MM.1S (cell line): Measurements from ENCODE around the gene SLC4A11.

Experiments used
- DNase-seq: peaks from one replicate; pipeline ENCODE4 v3.0.0-alpha.2; 2015
- H2AFZ ChIP-seq: fragments of 300-600 bp; sonication (generic); 2 replicates; pipeline ENCODE4 v1.6.0; 2016; ENCODE audit warnings: antibody characterized with exemption, low read length
- H3F3A ChIP-seq: fragments of 300-600 bp; sonication (generic); 2 replicates; pipeline ENCODE4 v1.6.1; 2016; ENCODE audit warnings: mild to moderate bottlenecking, antibody characterized with exemption, low read length, moderate library complexity, mixed read lengths; ENCODE audit not compliant: insufficient read depth
- H3K27ac ChIP-seq: fragments of 300-600 bp; sonication (generic); 2 replicates; pipeline ENCODE4 v1.5.1; 2016; ENCODE audit warnings: mild to moderate bottlenecking, low read length
- H3K27me3 ChIP-seq: fragments of 300-600 bp; sonication (generic); replicated peaks from 2 replicates; pipeline ENCODE4 v1.6.0; 2016; ENCODE audit warnings: low read length; ENCODE audit not compliant: insufficient read depth
- H3K36me3 ChIP-seq: fragments of 300-600 bp; sonication (generic); replicated peaks from 2 replicates; pipeline ENCODE4 v1.6.1; 2016; ENCODE audit warnings: mild to moderate bottlenecking, low read length, mixed read lengths; ENCODE audit not compliant: insufficient read depth
- H3K4me1 ChIP-seq: fragments of 300-600 bp; sonication (generic); 2 replicates; pipeline ENCODE4 v1.6.1; 2016; ENCODE audit warnings: low read length, mixed read lengths
- H3K4me2 ChIP-seq: fragments of 300-600 bp; sonication (generic); 2 replicates; pipeline ENCODE4 v1.6.0; 2016; ENCODE audit warnings: low read depth, low read length
- H3K4me3 ChIP-seq: fragments of 300-600 bp; sonication (generic); 2 replicates; pipeline ENCODE4 v1.5.1; 2016; ENCODE audit warnings: low read length, mixed read lengths
- H3K79me2 ChIP-seq: fragments of 300-600 bp; sonication (generic); 2 replicates; pipeline ENCODE4 v1.6.1; 2016; ENCODE audit warnings: mixed run types, low read length, mixed read lengths
- H3K9ac ChIP-seq: fragments of 300-600 bp; sonication (generic); 2 replicates; pipeline ENCODE4 v1.6.1; 2016; ENCODE audit warnings: low read length, mixed read lengths
- H3K9me2 ChIP-seq: fragments of 300-600 bp; sonication (generic); replicated peaks from 2 replicates; pipeline ENCODE4 v1.6.1; 2016; ENCODE audit warnings: mild to moderate bottlenecking, low read length, mixed read lengths; ENCODE audit not compliant: insufficient read depth
- H3K9me3 ChIP-seq: fragments of 300-600 bp; sonication (generic); replicated peaks from 2 replicates; pipeline ENCODE4 v1.6.1; 2016; ENCODE audit warnings: mild to moderate bottlenecking, low read length, mixed read lengths; ENCODE audit not compliant: insufficient read depth
- H4K20me1 ChIP-seq: fragments of 300-600 bp; sonication (generic); 2 replicates; pipeline ENCODE4 v1.6.1; 2016; ENCODE audit warnings: mild to moderate bottlenecking, low read length, moderate library complexity, mixed read lengths; ENCODE audit not compliant: insufficient read depth
- EZH2 ChIP-seq: fragments of 300-600 bp; sonication (generic); optimal IDR thresholded peaks from 2 replicates; pipeline ENCODE3; 2017; ENCODE audit warnings: low read depth, mild to moderate bottlenecking, antibody characterized with exemption, low read length, mixed read lengths
- EZH2phosphoT487 ChIP-seq: fragments of 300-600 bp; sonication (generic); IDR thresholded peaks from 2 replicates; pipeline ENCODE4 v1.6.1; 2018; ENCODE audit warnings: antibody characterized with exemption, low read length
- TF ChIP-seq, protein P1 (sequence below): fragments of 300-600 bp; sonication (generic); IDR thresholded peaks from 2 replicates; pipeline ENCODE4 v1.5.1; 2016; ENCODE audit warnings: antibody characterized with exemption, low read length, mixed read lengths

Gene SLC4A11

DNA sequence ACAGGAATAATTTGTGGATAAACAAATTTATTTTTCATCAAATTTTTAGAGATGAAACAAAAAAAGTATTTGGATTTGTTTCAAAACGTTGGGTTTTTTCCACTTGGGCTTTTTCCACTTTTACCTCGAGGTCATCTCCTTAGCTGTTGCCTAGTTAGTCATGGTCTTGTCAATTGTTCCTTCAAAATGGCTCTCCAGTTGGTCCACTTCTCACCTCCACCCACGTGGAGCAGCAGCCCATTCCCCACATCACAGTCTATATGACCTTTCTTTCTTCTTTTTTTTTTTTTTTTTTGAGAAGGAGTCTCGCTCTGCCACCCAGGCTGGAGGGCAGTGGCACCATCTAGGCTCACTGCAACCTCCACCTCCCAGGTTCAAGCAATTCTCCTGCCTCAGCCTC is 6.7 kb upstream of the SLC4A11 start:
- Histone ChIP-seq H2AFZ (no peak overlapping the region), H3K36me3 (no peaks in the 10 kb centered on the region), H3F3A (no peaks in the 10 kb centered on the region), H4K20me1 (no peaks in the 10 kb centered on the region), H3K4me2 (no peak overlapping the region), H3K27ac (no peak overlapping the region), H3K9me3 (no peaks in the 10 kb centered on the region), H3K9me2 (no peaks in the 10 kb centered on the region), H3K4me3 (no peak overlapping the region), H3K4me1 (no peaks in the 10 kb centered on the region), H3K79me2 (no peaks in the 10 kb centered on the region), H3K9ac (no peak overlapping the region), H3K27me3 (peaks cover 42% of the 10 kb centered on the region)
- TF ChIP-seq EZH2 (no peak), EZH2phosphoT487 (no peak)
- TF ChIP-seq, protein P1, sequence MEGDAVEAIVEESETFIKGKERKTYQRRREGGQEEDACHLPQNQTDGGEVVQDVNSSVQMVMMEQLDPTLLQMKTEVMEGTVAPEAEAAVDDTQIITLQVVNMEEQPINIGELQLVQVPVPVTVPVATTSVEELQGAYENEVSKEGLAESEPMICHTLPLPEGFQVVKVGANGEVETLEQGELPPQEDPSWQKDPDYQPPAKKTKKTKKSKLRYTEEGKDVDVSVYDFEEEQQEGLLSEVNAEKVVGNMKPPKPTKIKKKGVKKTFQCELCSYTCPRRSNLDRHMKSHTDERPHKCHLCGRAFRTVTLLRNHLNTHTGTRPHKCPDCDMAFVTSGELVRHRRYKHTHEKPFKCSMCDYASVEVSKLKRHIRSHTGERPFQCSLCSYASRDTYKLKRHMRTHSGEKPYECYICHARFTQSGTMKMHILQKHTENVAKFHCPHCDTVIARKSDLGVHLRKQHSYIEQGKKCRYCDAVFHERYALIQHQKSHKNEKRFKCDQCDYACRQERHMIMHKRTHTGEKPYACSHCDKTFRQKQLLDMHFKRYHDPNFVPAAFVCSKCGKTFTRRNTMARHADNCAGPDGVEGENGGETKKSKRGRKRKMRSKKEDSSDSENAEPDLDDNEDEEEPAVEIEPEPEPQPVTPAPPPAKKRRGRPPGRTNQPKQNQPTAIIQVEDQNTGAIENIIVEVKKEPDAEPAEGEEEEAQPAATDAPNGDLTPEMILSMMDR = no peak
- DNase-seq = no peak

DNA sequence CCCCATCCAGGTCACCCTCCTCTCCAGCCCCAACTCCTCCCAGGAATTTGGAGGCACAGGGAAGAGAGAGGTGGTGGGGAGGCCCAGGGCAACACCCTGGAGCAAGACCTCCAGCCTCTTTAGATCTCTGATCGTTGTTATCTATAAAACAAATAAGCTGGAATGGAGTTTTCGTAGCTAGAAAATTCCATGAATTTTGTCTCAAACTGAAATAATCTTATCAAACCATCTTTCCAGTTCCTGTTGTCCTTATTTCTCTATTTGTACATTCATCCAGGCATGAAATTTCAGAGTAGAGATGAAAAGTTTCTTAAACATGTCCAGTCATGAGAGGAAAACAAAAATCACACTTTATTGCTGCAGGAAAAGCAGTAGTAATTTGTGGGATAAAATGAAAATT is 6.2 kb upstream of the SLC4A11 start:
- no peak for DNase-seq
- TF ChIP-seq EZH2 (no peak), EZH2phosphoT487 (no peak)
- TF ChIP-seq, protein P1 = no peak
- no peaks in the 10 kb centered on the region for H4K20me1 ChIP-seq
- no peak overlapping the region for H2AFZ ChIP-seq
- no peaks in the 10 kb centered on the region for H3K79me2 ChIP-seq
- H3K4me2 ChIP-seq = no peak overlapping the region
- H3F3A ChIP-seq = no peaks in the 10 kb centered on the region
- H3K36me3 ChIP-seq = no peaks in the 10 kb centered on the region
- no peaks in the 10 kb centered on the region for H3K9me2 ChIP-seq
- no peak overlapping the region for H3K27ac ChIP-seq
- no peaks in the 10 kb centered on the region for H3K4me1 ChIP-seq
- no peaks in the 10 kb centered on the region for H3K9me3 ChIP-seq
- H3K9ac ChIP-seq = no peak overlapping the region
- peaks cover 48% of the 10 kb centered on the region for H3K27me3 ChIP-seq
- no peak overlapping the region for H3K4me3 ChIP-seq

DNA sequence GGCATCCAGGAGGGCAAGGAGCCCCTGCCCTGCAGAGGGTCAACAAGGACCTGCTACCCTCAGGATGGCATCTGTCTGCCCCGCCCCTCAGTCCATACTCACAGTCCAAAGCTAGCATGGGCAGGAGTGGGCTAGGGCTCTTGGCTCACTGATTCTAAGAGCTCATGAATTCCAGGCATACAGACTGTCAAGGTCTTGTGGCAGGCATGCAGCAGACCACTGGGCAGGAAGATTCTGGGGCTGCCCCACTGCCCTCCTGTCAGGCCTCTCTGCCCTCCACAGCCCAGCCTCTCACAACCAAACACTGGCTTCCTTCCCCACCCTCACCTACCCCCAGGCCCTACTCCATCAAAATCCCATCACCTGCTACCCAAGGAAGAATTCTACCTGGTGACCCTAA is 5.6 kb upstream of the SLC4A11 start:
- Histone ChIP-seq H3K9ac (no peak overlapping the region), H3K9me3 (no peaks in the 10 kb centered on the region), H3K4me1 (0 out of 2 replicates have a peak, but pooled peaks cover 3% of the 10 kb centered on the region), H3K4me2 (no peak overlapping the region), H3K36me3 (no peaks in the 10 kb centered on the region), H3K79me2 (no peaks in the 10 kb centered on the region), H4K20me1 (no peaks in the 10 kb centered on the region), H3K27me3 (peaks cover 51% of the 10 kb centered on the region), H2AFZ (no peak overlapping the region), H3K9me2 (no peaks in the 10 kb centered on the region), H3K27ac (no peak overlapping the region), H3F3A (no peaks in the 10 kb centered on the region), H3K4me3 (no peak overlapping the region)
- TF ChIP-seq EZH2 (no peak), EZH2phosphoT487 (no peak)
- TF ChIP-seq, protein P1 = no peak
- DNase-seq = no peak
